Stomach (tissue), 19 donors: Measurements from ENCODE around the gene HELLS. TPM values are rescaled to one million over a fixed set of nuclear protein-coding genes. Genes with fewer than 3 reads are reported as not detected.

Source experiments
- DNase-seq, 2 donors: peaks; one replicate each; pipeline versions ENCODE4 v3.0.0 to v3.0.0-alpha.2; 2013 to 2019
- H3K27ac ChIP-seq, 5 donors: fragments of 200-600 bp in 4 of 5; sonication (generic) in 4 of 5; one replicate each; pipeline ENCODE4 v1.5.1; 2013 to 2019; ENCODE audit warnings: mild to moderate bottlenecking in 1 of 5, moderate library complexity in 1 of 5
- H3K27me3 ChIP-seq, 3 donors: fragments of 200-600 bp; sonication (generic); one replicate each; pipeline ENCODE4 v1.5.1; 2017 to 2019; ENCODE audit warnings: mixed run types in 1 of 3
- H3K36me3 ChIP-seq, 4 donors: fragments of 200-600 bp; sonication (generic); 1 replicate in 3 of 4; 2 replicates in 1 of 4; pipeline ENCODE4 v1.5.1; 2016 to 2019
- H3K4me1 ChIP-seq, 4 donors: fragments of 200-600 bp; sonication (generic); one replicate each; pipeline ENCODE4 v1.5.1; 2016 to 2019
- H3K4me3 ChIP-seq, 4 donors: fragments of 200-600 bp; sonication (generic) in 3 of 4; one replicate each; pipeline ENCODE4 v1.5.1; 2016 to 2019; ENCODE audit warnings: mild to moderate bottlenecking in 1 of 4
- H3K9me3 ChIP-seq, 4 donors: fragments of 200-600 bp; sonication (generic); one replicate each; pipeline ENCODE4 v1.5.1; 2016 to 2019
- EP300 ChIP-seq: sonication (generic); formaldehyde crosslinking; IDR thresholded peaks from one replicate; pipeline ENCODE4 v1.6.1; 2017; ENCODE audit warnings: antibody characterized with exemption
- POLR2A ChIP-seq, 4 donors: fragments of 450-650 bp; IDR thresholded peaks; one replicate each; pipeline ENCODE4 v1.6.1; 2016; ENCODE audit warnings: antibody characterized with exemption in 4 of 4, control low read depth in 2 of 4, mild to moderate bottlenecking in 1 of 4, moderate library complexity in 1 of 4
- POLR2AphosphoS5 ChIP-seq, 3 donors: sonication (generic); formaldehyde crosslinking; IDR thresholded peaks; one replicate each; pipeline ENCODE4 v1.6.1; 2016; ENCODE audit warnings: antibody characterized with exemption in 3 of 3
- WGBS, 5 donors: extraction: QIAGEN DNeasy Blood & Tissue Kit in 3 of 5; methylation state at CpG; one replicate each; pipeline versions ENCODE4 v1.1.5 to v1.1.7; 2013 to 2018; 5-methylcytosine and 5-hydroxymethylcytosine counted together
- intact Hi-C: fragments of 100-400 bp; cut with DNase I; formaldehyde crosslinking; loops from one replicate; pipeline ENCODE4 v1.15.1; 2023; ENCODE audit warnings: low total_unique reads
- long read RNA-seq, 10 donors: transcript quantifications; one replicate each; lab custom pipeline, GENCODE V29; 2026
- polyA plus RNA-seq, 3 donors: library from polyadenylated mRNA; stranded (reverse); fragments of 200-250 nt; gene quantifications; one replicate each; pipeline ENCODE4 v1.2.3, GENCODE V29; 2013
- total RNA-seq, 5 donors: library from RNA; depleted of rRNA; stranded (reverse); fragments of >200 nt; gene quantifications; one replicate each; pipeline versions ENCODE4 v1.1.0 to v1.2.3, GENCODE V29; 2014 to 2016
- TF ChIP-seq, protein P1 (sequence below), 7 experiments: fragments of 450-650 bp in 4 of 7; fragments of 200-600 bp in 3 of 7; sonication (generic) in 3 of 7; IDR thresholded peaks; one replicate each; pipeline ENCODE4 v1.5.1; 2016 to 2019; ENCODE audit warnings: antibody characterized with exemption in 7 of 7, control low read depth in 2 of 7, mild to moderate bottlenecking in 1 of 7
- donor health status: healthy with polysubstance abuse.
- donor health status: Bipolar disorder and iron deficiency.
- donor health status: healthy.

Gene HELLS
- total RNA-seq, result 10 to 100 TPM in 3 of 5 donors, 1 to 10 TPM in 2; 1.7 to 74.2 (median 11.2) TPM
- polyA plus RNA-seq, result 1 to 10 TPM; 2.7 to 6.4 (median 6.3) TPM
- long read RNA-seq, donor 1, result 0 reads
- long read RNA-seq, donor 2, result 0 reads
- long read RNA-seq, donor 3, partial matches to known transcripts, result 0 of 1 reads
- long read RNA-seq, donor 3, other reads (novel, unspliced or antisense), result 0 of 1 reads
- long read RNA-seq, donor 4, result 0 reads
- long read RNA-seq, donor 5, result 0 reads
- long read RNA-seq, donor 6, result 0 reads
- long read RNA-seq, donor 7, partial matches to known transcripts, result 0 of 1 reads
- long read RNA-seq, donor 7, other reads (novel, unspliced or antisense), result 0 of 1 reads
- long read RNA-seq, donor 8, result 0 reads
- long read RNA-seq, donor 9, result 0 reads
- long read RNA-seq, donor 10, partial matches to known transcripts, result 0 of 1 reads
- long read RNA-seq, donor 10, other reads (novel, unspliced or antisense), result 0 of 1 reads

DNA sequence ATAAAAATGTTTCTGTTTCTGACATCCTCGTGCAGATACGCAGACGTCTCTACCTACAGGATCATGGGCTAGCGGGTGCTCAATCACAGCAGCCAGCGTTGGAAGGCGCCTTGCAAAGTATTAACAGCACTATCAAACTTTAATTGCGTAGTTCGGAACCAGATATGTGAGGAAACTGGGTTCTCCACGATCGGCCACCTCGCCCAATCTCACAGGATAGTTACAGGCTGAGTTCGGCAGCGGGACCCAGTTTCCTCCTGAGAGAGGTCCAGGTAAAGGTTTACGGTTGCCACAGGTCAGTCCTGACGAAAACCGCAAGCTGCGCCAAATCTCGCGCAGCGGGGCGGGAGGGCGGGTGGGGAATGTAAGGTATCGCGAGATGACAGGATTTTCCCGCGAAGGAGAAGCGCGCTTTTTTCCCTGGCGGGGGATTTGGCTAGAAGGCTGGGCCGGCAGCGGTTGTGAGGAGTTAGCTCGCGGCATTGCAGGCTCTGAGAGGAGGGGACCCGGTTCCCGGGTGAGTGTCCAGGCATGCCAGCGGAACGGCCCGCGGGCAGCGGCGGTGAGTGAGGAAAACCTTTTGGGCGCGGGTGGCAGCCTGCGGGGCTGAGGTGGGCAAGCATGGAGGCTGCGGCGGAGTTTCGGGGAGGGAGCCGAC lies at the start of gene HELLS:
TSS of gene HELLS (plus strand) at position 398 of the 658 bp plus-strand sequence. CDS start at position 532, 134 bp downstream.
- H3K4me3 ChIP-seq, result peak within 1 kb of the TSS; percentile 57 to 95 (median 74)
- peak; percentile 84 to 95 for DNase-seq
- peaks cover 15 to 26% (median 22%) of the 10 kb centered on the region in 4 donors for H3K4me1 ChIP-seq
- no peaks in the 10 kb centered on the region for H3K9me3 ChIP-seq
- TF ChIP-seq EP300, result no peak
- no peak for TF ChIP-seq POLR2AphosphoS5 (IDR thresholded peaks at IDR 0.05)
- TF ChIP-seq, protein P1, sequence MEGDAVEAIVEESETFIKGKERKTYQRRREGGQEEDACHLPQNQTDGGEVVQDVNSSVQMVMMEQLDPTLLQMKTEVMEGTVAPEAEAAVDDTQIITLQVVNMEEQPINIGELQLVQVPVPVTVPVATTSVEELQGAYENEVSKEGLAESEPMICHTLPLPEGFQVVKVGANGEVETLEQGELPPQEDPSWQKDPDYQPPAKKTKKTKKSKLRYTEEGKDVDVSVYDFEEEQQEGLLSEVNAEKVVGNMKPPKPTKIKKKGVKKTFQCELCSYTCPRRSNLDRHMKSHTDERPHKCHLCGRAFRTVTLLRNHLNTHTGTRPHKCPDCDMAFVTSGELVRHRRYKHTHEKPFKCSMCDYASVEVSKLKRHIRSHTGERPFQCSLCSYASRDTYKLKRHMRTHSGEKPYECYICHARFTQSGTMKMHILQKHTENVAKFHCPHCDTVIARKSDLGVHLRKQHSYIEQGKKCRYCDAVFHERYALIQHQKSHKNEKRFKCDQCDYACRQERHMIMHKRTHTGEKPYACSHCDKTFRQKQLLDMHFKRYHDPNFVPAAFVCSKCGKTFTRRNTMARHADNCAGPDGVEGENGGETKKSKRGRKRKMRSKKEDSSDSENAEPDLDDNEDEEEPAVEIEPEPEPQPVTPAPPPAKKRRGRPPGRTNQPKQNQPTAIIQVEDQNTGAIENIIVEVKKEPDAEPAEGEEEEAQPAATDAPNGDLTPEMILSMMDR (IDR thresholded peaks at IDR 0.05), result no peak
- no peak for TF ChIP-seq POLR2A (IDR thresholded peaks at IDR 0.05)
- H3K27ac ChIP-seq, result peak within 1 kb of the TSS; percentile 74 to 87 (median 84)
- H3K36me3 ChIP-seq, result no peaks in the 10 kb centered on the region
- H3K27me3 ChIP-seq, result no peaks in the 10 kb centered on the region
- WGBS, 5 donors, result 0% methylated on average over 37 to 48 of the region's 48 CpGs
- intact Hi-C loops, result no loop called here

DNA sequence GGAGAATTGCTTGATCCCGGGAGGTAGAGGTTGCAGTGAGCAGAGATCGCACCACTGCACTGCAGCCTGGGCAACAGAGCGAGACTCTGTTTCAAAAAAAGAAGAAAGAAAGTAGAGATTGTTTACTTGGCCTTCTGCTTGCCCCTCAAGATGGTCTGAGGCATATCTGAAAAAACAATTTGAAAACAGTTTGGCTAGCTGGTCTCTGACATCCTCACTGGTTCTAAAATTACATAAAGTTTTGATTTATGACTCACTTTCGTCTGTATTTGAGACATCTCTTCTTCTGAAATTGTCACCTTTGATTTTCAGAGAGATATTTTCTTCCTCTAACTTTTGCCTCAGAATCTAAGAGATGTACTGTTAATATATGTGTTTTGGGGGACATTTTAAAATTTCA lies 49.6 kb upstream of the HELLS start:
- H3K4me1 ChIP-seq, result peaks cover 0 to 10% (median 5%) of the 10 kb centered on the region in 4 donors
- H3K9me3 ChIP-seq, result no peaks in the 10 kb centered on the region
- peaks cover 0 to 6% (median 3%) of the 10 kb centered on the region in 4 donors for H3K36me3 ChIP-seq
- H3K27ac ChIP-seq, result no peak overlapping the region
- TF ChIP-seq EP300 (no peak), POLR2AphosphoS5 (IDR thresholded peaks at IDR 0.05) (no peak), POLR2A (IDR thresholded peaks at IDR 0.05) (no peak)
- TF ChIP-seq, protein P1 (IDR thresholded peaks at IDR 0.05), result no peak
- H3K27me3 ChIP-seq, result no peaks in the 10 kb centered on the region
- WGBS, 5 donors, result 81 to 86% (median 84%) methylated on average over 4 of the region's 4 CpGs
- intact Hi-C loops, result no loop called here
- H3K4me3 ChIP-seq, result no peak overlapping the region
- DNase-seq, result no peak

DNA sequence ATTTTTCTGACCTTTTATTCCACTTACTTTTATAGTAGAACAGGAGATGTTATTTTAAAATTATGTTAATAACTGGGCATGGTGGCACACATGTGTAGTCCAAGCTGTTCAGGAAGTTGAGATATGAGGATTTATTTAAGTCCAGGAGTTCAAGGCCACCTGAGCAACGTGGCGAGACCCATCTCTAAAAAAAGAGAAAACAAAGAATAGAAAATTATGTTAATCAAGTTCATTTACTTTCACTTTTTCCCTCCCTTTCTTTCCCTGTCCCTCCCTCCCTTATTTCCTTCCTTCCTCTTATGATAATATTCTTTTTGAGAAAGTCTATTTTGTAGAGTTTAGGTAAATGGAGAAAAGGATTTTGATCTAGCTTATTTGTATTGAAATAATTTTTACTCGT lies 48.9 kb upstream of the HELLS start:
- intact Hi-C loops, result no loop called here

DNA sequence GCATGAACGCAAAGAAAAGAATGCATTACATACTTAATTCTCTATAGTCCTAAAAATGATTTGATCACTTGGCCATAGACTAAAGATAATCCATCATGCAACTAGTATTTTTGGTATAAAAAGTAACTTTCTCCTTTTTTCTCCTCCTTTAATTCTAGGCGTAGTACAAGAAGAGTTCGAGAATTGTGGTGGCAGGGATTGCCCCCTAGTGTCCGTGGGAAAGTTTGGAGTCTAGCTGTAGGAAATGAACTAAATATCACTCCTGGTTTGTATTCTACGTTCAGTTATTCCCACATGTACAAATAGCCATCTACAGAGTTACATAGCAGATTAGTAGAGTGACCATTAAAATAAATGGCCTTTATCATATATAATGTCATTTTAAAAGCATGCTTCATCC lies 45.5 kb upstream of the HELLS start:
- TF ChIP-seq, protein P1 (IDR thresholded peaks at IDR 0.05), result peak in 3 of 7 experiments; percentile 20 to 22 (median 21)
- no peak for TF ChIP-seq POLR2AphosphoS5 (IDR thresholded peaks at IDR 0.05)
- no peak for TF ChIP-seq POLR2A (IDR thresholded peaks at IDR 0.05)
- no peak for TF ChIP-seq EP300
- no peak overlapping the region for H3K4me3 ChIP-seq
- intact Hi-C loops, result no loop called here
- DNase-seq, result peak in 1 of 2 donors; percentile 35
- WGBS, 5 donors, result 52 to 71% (median 55%) methylated on average over 5 of the region's 5 CpGs
- H3K27me3 ChIP-seq, result no peaks in the 10 kb centered on the region
- peaks cover 0 to 9% (median 0%) of the 10 kb centered on the region in 4 donors for H3K4me1 ChIP-seq
- peaks cover 0 to 19% (median 6%) of the 10 kb centered on the region in 4 donors for H3K36me3 ChIP-seq
- no peak overlapping the region for H3K27ac ChIP-seq
- H3K9me3 ChIP-seq, result no peaks in the 10 kb centered on the region

More for the DNA sequence above, 48.9 kb upstream of the HELLS start:
- H3K27ac ChIP-seq, result no peak overlapping the region
- peaks cover 0 to 9% (median 1%) of the 10 kb centered on the region in 4 donors for H3K4me1 ChIP-seq
- TF ChIP-seq EP300, result no peak
- no peak for TF ChIP-seq POLR2A (IDR thresholded peaks at IDR 0.05)
- TF ChIP-seq POLR2AphosphoS5 (IDR thresholded peaks at IDR 0.05), result no peak
- TF ChIP-seq, protein P1 (IDR thresholded peaks at IDR 0.05), result no peak
- no peak overlapping the region for H3K4me3 ChIP-seq
- 39 to 58% (median 52%) methylated on average over 3 of the region's 3 CpGs for WGBS, 5 donors
- DNase-seq, result no peak
- H3K9me3 ChIP-seq, result no peaks in the 10 kb centered on the region
- no peaks in the 10 kb centered on the region for H3K27me3 ChIP-seq
- H3K36me3 ChIP-seq, result peaks cover 0 to 12% (median 6%) of the 10 kb centered on the region in 4 donors
